GM23248 (cell line): ENCODE results near the gene CHST9.

ENCODE experiments used
- EZH2 ChIP-seq: fragments of 200-600 bp; sonication (generic); IDR thresholded peaks from 2 replicates; pipeline ENCODE4 v1.6.1; 2018; ENCODE audit warnings: antibody characterized with exemption, mild to moderate bottlenecking; ENCODE audit not compliant: insufficient read depth, poor library complexity, severe bottlenecking
- EZH2phosphoT487 ChIP-seq: fragments of 200-600 bp; sonication (generic); IDR thresholded peaks from 2 replicates; pipeline ENCODE4 v1.6.1; 2018; ENCODE audit warnings: antibody characterized with exemption, moderate library complexity, mild to moderate bottlenecking, low read depth; ENCODE audit not compliant: insufficient read depth

DNA sequence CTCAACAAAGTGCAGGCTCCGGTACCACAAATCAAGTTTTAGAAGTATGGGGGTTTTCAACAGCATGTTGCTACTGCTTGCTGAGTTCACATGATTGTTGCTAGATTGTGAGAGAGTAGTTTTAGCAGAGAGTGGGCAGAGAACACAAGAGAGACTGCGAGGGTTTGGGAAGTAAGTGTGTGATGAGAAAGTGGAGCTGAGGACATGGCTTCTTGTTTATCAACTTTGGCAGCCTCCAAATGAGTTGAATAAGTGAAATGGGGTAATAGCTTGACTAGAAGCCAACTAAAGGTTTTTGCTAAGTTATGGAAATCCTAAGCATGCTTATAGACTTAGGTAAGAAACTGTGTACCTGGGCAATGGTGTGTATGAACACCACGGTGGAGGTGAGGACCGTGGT, 135.1 kb downstream of the CHST9 start:
- TF ChIP-seq EZH2 (no peak), EZH2phosphoT487 (no peak)
